SK-N-MC (cell line): Measurements from ENCODE around the gene SSC5D.
"Not testable (repeated sequence)": the region's sequence is repeated elsewhere in the genome, so short reads cannot be mapped to it uniquely, and the experiment has no call there.

ENCODE experiments used
- DNase-seq: peaks from one replicate; pipeline ENCODE4 v3.0.0-alpha.2; 2011; ENCODE audit warnings: low read depth, low spot score
- H3K27ac ChIP-seq: fragments of 200-600 bp; sonication (generic); 2 replicates; pipeline ENCODE4 v1.5.1; 2016; ENCODE audit warnings: mixed run types
- H3K36me3 ChIP-seq: fragments of 200-600 bp; sonication (generic); 2 replicates; pipeline ENCODE4 v1.6.1; 2017; ENCODE audit warnings: antibody characterized with exemption, low read length, mixed read lengths; ENCODE audit not compliant: insufficient read depth
- H3K4me3 ChIP-seq: fragments of 200-600 bp; sonication (generic); 2 replicates; pipeline ENCODE4 v1.5.1; 2016
- H3K9ac ChIP-seq: fragments of 200-600 bp; sonication (generic); 2 replicates; pipeline ENCODE4 v1.8.0; 2017; ENCODE audit warnings: mixed run types, mixed read lengths; ENCODE audit not compliant: insufficient read length
- H3K9me3 ChIP-seq: fragments of 200-600 bp; sonication (generic); 2 replicates; pipeline ENCODE4 v1.6.1; 2017; ENCODE audit warnings: low read depth, mild to moderate bottlenecking, antibody characterized with exemption, low read length, moderate library complexity, mixed read lengths
- EZH2 ChIP-seq: fragments of 200-600 bp; sonication (generic); IDR thresholded peaks from one replicate; pipeline ENCODE4 v1.6.1; 2017; ENCODE audit warnings: antibody characterized with exemption
- FOXP2 ChIP-seq: optimal IDR thresholded peaks from 2 replicates; pipeline ENCODE3; 2011; ENCODE audit warnings: mild to moderate bottlenecking, moderate library complexity; ENCODE audit not compliant: insufficient read depth; ENCODE audit errors: extremely low read length, control extremely low read depth
- POLR2AphosphoS5 ChIP-seq: IDR thresholded peaks from 2 replicates; pipeline ENCODE4 v1.6.1; 2012; ENCODE audit warnings: mild to moderate bottlenecking, low read depth, low read length, borderline replicate concordance

Gene SSC5D

GRCh38 chr19:55493052-55493644 is 4.9 kb downstream of the SSC5D start:
- DNase-seq, result no peak
- H3K36me3 ChIP-seq, result no peaks in the 10 kb centered on the region
- no peak overlapping the region for H3K27ac ChIP-seq
- TF ChIP-seq EZH2, result no peak
- no peak for TF ChIP-seq FOXP2
- no peak for TF ChIP-seq POLR2AphosphoS5
- no peak overlapping the region for H3K4me3 ChIP-seq
- no peaks in the 10 kb centered on the region for H3K9me3 ChIP-seq
- H3K9ac ChIP-seq, result no peak overlapping the region

GRCh38 chr19:55493645-55494171 is 5.5 kb downstream of the SSC5D start:
- Histone ChIP-seq H3K9me3 (no peaks in the 10 kb centered on the region), H3K27ac (no peak overlapping the region), H3K4me3 (no peak overlapping the region), H3K36me3 (no peaks in the 10 kb centered on the region), H3K9ac (no peak overlapping the region)
- TF ChIP-seq POLR2AphosphoS5, result no peak
- no peak for TF ChIP-seq FOXP2
- no peak for TF ChIP-seq EZH2
- no peak for DNase-seq

- DNase-seq, result no peak
- H3K9ac ChIP-seq, result no peak overlapping the region
- H3K4me3 ChIP-seq, result no peak overlapping the region
- no peaks in the 10 kb centered on the region for H3K9me3 ChIP-seq
- no peaks in the 10 kb centered on the region for H3K36me3 ChIP-seq
- no peak overlapping the region for H3K27ac ChIP-seq
- no peak for TF ChIP-seq POLR2AphosphoS5
- no peak for TF ChIP-seq EZH2
- TF ChIP-seq FOXP2, result no peak
Observed at GRCh38 chr19:55494172-55494761, 6.0 kb downstream of the SSC5D start.

- H3K4me3 ChIP-seq, result no peak overlapping the region
- H3K9me3 ChIP-seq, result no peaks in the 10 kb centered on the region
- DNase-seq, result no peak
- no peak overlapping the region for H3K9ac ChIP-seq
- H3K36me3 ChIP-seq, result no peaks in the 10 kb centered on the region
- TF ChIP-seq FOXP2 (no peak), EZH2 (no peak), POLR2AphosphoS5 (no peak)
- no peak overlapping the region for H3K27ac ChIP-seq
Observed at GRCh38 chr19:55495646-55496349, 7.6 kb downstream of the SSC5D start.

GRCh38 chr19:55496820-55497219 is 8.6 kb downstream of the SSC5D start:
- H3K36me3 ChIP-seq, H3K9me3 ChIP-seq: not testable (repeated sequence)

GRCh38 chr19:55497763-55498162 is 9.5 kb downstream of the SSC5D start:
- no peak for TF ChIP-seq EZH2
- TF ChIP-seq FOXP2, result no peak
- TF ChIP-seq POLR2AphosphoS5, result no peak

More at GRCh38 chr19:55496820-55497219, 8.6 kb downstream of the SSC5D start:
- not testable (repeated sequence) for H3K27ac ChIP-seq, H3K9ac ChIP-seq, DNase-seq, H3K4me3 ChIP-seq

GRCh38 chr19:55498246-55498840 is 10.1 kb downstream of the SSC5D start:
- H3K9me3 ChIP-seq, result no peaks in the 10 kb centered on the region
- no peak overlapping the region for H3K9ac ChIP-seq
- no peak for DNase-seq
- no peak overlapping the region for H3K4me3 ChIP-seq
- TF ChIP-seq EZH2 (no peak), POLR2AphosphoS5 (no peak), FOXP2 (no peak)
- no peak overlapping the region for H3K27ac ChIP-seq
- no peaks in the 10 kb centered on the region for H3K36me3 ChIP-seq

More at GRCh38 chr19:55497763-55498162, 9.5 kb downstream of the SSC5D start:
- DNase-seq, result no peak
- Histone ChIP-seq H3K4me3 (no peak overlapping the region), H3K27ac (no peak overlapping the region), H3K9me3 (no peaks in the 10 kb centered on the region), H3K36me3 (no peaks in the 10 kb centered on the region), H3K9ac (no peak overlapping the region)

- no peak for DNase-seq
- H3K9me3 ChIP-seq, result no peaks in the 10 kb centered on the region
- no peaks in the 10 kb centered on the region for H3K36me3 ChIP-seq
- no peak overlapping the region for H3K27ac ChIP-seq
- no peak overlapping the region for H3K4me3 ChIP-seq
- no peak for TF ChIP-seq EZH2
- no peak overlapping the region for H3K9ac ChIP-seq
Observed at GRCh38 chr19:55500368-55500952, 12.2 kb downstream of the SSC5D start.
